ENCODE data around the gene CIAO2A.
A peak's percentile ranks its signal among the peaks of the same experiment; 100 is the strongest.

The CIAO2A gene

DNA sequence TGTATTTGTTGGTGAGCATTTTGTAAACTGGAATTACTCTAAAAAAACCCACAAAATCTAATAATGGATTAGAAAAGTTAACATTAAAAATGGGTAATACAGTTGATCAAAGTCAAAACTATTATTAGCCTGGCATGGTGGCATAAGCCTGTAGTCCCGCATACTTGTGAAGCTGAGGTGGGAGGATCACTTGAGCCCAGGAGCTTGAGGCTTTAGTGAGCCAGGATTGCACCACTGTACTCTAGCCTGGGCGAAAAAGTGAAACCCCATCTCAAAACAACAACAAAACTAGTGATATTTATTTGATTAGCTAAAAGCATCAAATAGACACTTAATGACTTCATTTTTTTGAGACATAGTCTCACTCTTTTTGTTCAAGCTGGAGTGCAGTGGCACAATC lies 5.7 kb upstream of the CIAO2A start:
- H3K27ac ChIP-seq: no peak overlapping the region
- TF ChIP-seq ZFX (IDR thresholded peaks at IDR 0.05; ENCODE audit: borderline replicate concordance): no peak
- TF ChIP-seq CTCF (IDR thresholded peaks at IDR 0.05): no peak

DNA sequence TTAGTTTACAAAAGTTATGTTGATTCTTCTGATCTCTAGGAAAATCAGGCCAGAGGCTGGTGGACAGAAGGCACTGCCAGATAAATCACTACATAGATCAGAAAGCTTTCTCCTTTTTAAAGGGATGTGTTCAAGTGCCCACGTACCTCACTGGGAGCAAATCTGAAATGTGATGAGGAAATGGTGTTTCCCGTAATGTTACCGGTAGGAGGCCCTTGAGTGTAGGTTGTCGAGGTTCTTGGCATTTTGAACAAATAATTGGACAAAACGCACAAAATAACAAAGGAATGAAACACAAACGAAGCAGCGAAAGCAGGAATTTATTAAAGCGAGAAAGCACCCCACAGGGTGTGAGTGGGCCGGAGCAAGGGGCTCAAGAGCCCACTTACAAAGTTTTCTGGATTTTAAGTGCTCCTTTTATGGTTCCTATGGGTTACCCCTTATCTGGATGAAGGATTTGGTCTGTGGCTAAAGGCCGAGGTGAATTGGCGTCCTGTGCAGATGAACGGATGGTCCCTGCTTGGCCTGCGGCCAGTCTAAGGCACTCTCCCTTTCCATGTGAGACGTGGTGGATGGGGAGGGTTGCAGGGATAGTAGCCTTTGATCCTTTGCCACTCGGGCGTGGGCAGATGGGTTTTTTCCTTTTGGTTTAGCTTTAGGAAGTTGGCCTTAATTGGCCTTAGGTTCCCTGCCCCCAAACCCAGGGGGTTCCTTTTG lies 3.2 kb upstream of the CIAO2A start:
- TF ChIP-seq ZFX (IDR thresholded peaks at IDR 0.05; ENCODE audit: borderline replicate concordance) (no peak), CTCF (IDR thresholded peaks at IDR 0.05) (no peak)
- H3K27ac ChIP-seq: peak overlapping the region; percentile 96; the same call in 1 of the 2 replicates

DNA sequence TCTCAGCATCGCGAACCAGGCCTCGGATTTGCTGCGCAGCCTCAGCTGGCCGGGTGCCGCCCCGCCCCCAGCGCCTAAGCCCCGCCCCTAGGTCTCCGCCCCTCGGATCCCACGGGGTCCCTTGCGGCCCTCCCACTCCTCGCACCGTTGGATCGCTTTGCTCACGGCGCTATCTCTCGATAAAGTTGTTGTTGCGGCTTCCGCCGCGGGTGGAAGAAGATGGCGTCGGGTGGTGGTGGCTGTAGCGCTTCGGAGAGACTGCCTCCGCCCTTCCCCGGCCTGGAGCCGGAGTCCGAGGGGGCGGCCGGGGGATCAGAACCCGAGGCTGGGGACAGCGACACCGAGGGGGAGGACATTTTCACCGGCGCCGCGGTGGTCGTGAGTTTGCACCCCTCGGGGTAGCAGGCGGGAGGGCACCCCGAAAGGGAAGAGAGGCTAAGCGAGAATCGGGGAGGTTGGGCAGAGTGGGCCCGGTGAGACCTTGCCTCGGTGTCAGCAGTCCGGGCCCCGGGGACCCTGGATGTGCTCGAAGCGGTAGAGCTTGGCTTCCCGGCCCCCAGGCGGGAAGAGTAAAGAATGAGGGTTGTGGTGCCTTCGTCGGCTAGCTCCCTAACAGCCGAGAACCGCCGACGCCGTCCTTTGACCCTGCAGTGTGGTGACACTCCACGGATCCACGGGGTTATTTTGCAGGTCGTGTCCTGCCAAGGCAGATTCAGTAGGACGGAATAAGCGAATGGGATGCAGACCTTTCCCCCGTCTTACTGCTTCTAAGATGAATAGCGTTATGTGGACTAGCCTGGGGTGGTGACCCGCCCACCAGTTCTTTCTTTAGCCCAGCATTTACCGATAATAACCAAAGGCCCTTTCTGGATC lies 2.4 kb upstream of the CIAO2A start, which contains the start of gene SNX1:
Gene SNX1 (plus strand): TSS at position 188 of the 873 bp plus-strand sequence. CDS start 32 bp downstream, at position 220.
- peak within 1 kb of the TSS; percentile 96 for H3K27ac ChIP-seq
- TF ChIP-seq ZFX (IDR thresholded peaks at IDR 0.05; ENCODE audit: borderline replicate concordance) (no peak), CTCF (IDR thresholded peaks at IDR 0.05) (no peak)

DNA sequence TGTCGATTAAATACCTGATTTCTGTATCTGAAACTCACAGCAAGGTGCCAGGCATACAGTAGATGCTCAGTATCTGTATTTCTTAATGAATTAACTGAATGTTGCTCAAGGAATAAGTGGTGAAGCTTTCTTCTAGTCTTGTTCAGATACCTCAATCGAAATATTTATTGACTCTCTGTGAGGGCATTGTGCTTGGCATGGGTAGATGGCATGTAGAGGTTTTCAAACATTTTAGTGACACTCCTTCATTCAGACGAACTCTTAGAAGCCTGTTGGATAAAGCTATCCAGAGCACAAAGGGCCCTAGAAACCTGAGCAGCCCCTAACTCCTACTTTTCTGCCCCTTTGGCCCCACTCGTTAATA lies 1.8 kb upstream of the CIAO2A start:
- TF ChIP-seq CTCF (IDR thresholded peaks at IDR 0.05) (no peak), ZFX (IDR thresholded peaks at IDR 0.05; ENCODE audit: borderline replicate concordance) (no peak)
- peak overlapping the region; percentile 96 for H3K27ac ChIP-seq

DNA sequence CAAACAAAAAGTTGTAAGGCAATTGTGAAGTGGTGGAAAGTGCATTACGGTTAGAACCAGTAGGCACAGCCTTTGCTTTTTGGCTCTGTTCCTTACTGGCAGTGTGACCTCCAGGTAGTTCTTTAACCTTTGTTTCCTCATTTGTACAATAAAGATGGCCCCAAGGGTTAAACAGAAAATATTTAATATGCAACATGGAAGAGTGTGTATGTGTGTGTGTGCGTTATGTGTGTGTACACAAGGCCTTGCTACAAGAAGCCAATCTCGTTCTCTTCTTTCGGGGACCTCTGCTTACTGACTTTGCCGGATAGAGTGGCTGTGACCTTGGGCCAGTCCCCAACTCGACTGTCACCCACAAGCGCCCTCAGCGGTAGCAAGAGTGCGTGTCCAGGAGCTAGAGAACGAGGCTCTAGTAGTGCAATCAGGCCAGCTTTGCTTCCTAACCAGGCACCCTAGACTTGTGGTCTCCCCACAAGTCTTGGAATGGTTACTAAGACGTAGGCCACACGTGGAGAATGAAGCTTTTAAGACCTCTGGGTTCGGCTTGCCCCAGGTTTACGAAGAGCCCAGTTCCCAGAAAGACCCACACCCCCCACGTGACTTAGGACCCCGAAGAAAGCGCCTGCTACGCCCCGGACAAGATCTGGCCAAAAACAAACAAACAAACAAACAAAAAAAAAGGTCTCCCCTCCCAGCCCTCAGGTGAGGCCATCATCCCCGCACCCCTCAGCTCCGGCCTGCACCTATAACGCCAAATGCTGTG lies 593 bp downstream of the CIAO2A start:
- TF ChIP-seq ZFX (IDR thresholded peaks at IDR 0.05; ENCODE audit: borderline replicate concordance): no peak
- 0 out of 2 replicates have a peak, but pooled peaks have one; percentile 11 for TF ChIP-seq CTCF (IDR thresholded peaks at IDR 0.05)

GRCh38 chr15:64092075-64092820 lies 1.4 kb downstream of the CIAO2A start:
- no peak for TF ChIP-seq CTCF (IDR thresholded peaks at IDR 0.05)
- TF ChIP-seq ZFX (IDR thresholded peaks at IDR 0.05; ENCODE audit: borderline replicate concordance): no peak
- H3K27ac ChIP-seq: peak overlapping the region; percentile 96

More for the DNA sequence above, 593 bp downstream of the CIAO2A start:
- H3K27ac ChIP-seq: peak overlapping the region; percentile 96
